Astrocyte of the cerebellum (primary cell): ENCODE measurements around the gene CTNND1.

Source experiments
- DNase-seq: peaks from one replicate; pipeline ENCODE4 v3.0.0-alpha.2; 2011; ENCODE audit warnings: low read depth
- H3K4me3 ChIP-seq: 2 replicates; pipeline ENCODE4 v1.5.1; 2011; ENCODE audit warnings: mild to moderate bottlenecking, low read depth, low read length, moderate library complexity
- CTCF ChIP-seq: IDR thresholded peaks from 2 replicates; pipeline ENCODE4 v1.5.1; 2012; ENCODE audit warnings: low read length, low read depth, moderate library complexity, mild to moderate bottlenecking; ENCODE audit errors: missing control alignments
- in situ Hi-C: cut with HindIII; loops from 2 replicates; pipeline ENCODE4 v1.10.0; 2017; ENCODE audit warnings: low sequenced_read_pairs

The CTNND1 gene

GRCh38 chr11:57762235-57762861 is 746 bp downstream of the CTNND1 start:
- TF ChIP-seq CTCF: no peak
- in situ Hi-C loops: no loop called here
- no peak for DNase-seq
- H3K4me3 ChIP-seq: peak overlapping the region; percentile 76

- TF ChIP-seq CTCF: peak; percentile 66
- DNase-seq: no peak
- peak overlapping the region; percentile 76 for H3K4me3 ChIP-seq
- in situ Hi-C loops: no loop called here
Observed at GRCh38 chr11:57763568-57763967, 2.0 kb downstream of the CTNND1 start.

- no peak for TF ChIP-seq CTCF
- DNase-seq: no peak
- in situ Hi-C loops: no loop called here
- H3K4me3 ChIP-seq: peak overlapping the region; percentile 76
Observed at GRCh38 chr11:57764021-57764420, 2.4 kb downstream of the CTNND1 start.

- TF ChIP-seq CTCF: no peak
- in situ Hi-C loops: no loop called here
- no peak for DNase-seq
- H3K4me3 ChIP-seq: peak overlapping the region; percentile 76
Observed at GRCh38 chr11:57764566-57764965, 3.0 kb downstream of the CTNND1 start.

- H3K4me3 ChIP-seq: peak overlapping the region; percentile 76
- TF ChIP-seq CTCF: no peak
- DNase-seq: no peak
- in situ Hi-C loops: no loop called here
Observed at GRCh38 chr11:57764972-57765371, 3.4 kb downstream of the CTNND1 start.

- no peak overlapping the region for H3K4me3 ChIP-seq
- in situ Hi-C loops: no loop called here
- DNase-seq: no peak
- TF ChIP-seq CTCF: no peak
Observed at GRCh38 chr11:57770793-57771192, 9.2 kb downstream of the CTNND1 start.

- no peak for DNase-seq
- in situ Hi-C loops: no loop called here
- no peak overlapping the region for H3K4me3 ChIP-seq
- TF ChIP-seq CTCF: no peak
Observed at GRCh38 chr11:57771365-57771764, 9.8 kb downstream of the CTNND1 start.
